NCI-H748 treated with DMSO at 0.1 percent for 48 hours (cell line): ENCODE results near the gene LEUTX.
A peak's percentile ranks its signal among the peaks of the same experiment; 100 is the strongest.

Source experiments
- DNase-seq: peaks from one replicate; lab custom pipeline; 2025; lab: John Stamatoyannopoulos, UW

The LEUTX gene

DNA sequence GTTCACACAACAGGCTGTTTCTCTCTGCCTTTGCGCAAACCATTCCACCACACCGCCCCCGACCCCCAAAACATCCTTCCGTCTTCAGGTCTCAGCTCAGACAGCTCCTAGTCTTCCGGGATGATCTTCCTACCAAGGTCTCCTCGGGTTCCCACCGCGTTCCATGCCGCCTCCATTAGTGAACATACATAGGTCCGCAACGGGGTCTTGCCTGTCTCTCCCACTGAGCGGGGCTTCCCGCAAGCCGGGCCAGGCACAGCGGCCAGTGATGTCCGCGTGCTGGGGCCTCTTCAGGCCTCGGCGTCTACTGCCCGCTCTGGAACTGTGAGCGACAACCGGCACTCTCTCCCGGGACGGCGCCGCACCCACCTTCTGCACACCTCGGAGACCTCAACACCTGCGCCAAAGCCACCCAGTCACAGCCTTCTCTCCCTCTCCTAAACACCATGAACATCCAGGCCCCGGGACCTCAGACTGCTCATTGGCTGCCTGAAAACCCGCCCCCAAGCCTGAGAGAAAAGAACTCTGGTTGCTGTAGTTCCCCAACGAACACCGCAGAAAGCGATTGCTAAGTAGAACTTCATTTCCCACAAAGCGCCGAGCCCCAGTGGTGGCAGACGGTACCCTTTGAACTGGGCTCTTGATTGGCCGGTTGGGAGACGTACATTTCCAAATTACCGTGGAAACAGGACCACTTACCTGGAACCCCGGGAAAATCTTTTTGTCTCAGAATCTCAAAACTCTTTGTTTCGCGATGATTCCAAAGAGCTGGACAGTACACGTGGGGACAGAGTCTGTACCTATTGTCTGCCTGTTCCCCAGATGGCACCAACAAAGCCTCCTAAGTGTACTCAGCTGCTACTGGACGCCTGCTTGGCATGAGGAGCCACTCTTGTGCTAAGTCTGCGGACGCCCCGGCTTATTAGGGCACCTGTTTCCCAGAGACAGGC lies 45.8 kb downstream of the LEUTX start:
- peak; percentile 99 for DNase-seq

- DNase-seq: no peak
These were observed 46.4 kb downstream of the LEUTX start for GRCh38 chr19:39825093-39825463.

- no peak for DNase-seq
These were observed 47.0 kb downstream of the LEUTX start for GRCh38 chr19:39825531-39826076.

DNA sequence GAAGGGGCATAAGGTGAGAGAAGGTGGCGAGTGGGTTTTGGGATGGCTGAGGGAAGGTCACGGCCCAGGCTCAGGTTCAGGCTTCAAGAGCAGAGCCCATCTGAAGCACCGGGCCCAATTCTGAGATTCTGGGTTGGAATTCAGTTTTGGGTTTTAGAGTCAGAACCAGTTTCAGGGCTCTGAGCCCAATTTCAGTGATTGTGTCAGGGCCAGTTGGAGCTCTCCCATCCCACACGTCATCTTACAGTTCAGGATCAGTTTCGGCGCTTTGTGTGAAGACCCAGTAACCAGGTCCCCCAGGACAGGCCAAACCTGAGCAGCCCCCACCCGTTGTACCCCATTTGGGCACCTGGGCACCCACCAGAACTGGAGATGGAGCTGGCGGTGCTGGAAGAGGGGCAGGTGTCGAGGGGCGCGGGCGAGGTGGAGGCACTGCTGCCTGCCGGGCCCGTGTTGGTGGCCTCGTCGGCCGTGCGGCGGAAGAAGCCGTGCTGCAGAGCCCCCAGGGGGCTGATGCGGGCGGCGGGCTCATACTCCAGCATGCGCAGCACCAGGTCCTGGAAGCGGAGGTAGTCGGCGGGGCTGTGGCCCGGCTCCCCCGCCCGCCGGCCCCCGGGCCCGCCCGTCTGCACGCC lies 47.8 kb downstream of the LEUTX start:
- DNase-seq: no peak

- DNase-seq: no peak
These were observed 48.6 kb downstream of the LEUTX start for GRCh38 chr19:39827216-39827615.

GRCh38 chr19:39828015-39828653 lies 49.5 kb downstream of the LEUTX start:
- DNase-seq: no peak

DNA sequence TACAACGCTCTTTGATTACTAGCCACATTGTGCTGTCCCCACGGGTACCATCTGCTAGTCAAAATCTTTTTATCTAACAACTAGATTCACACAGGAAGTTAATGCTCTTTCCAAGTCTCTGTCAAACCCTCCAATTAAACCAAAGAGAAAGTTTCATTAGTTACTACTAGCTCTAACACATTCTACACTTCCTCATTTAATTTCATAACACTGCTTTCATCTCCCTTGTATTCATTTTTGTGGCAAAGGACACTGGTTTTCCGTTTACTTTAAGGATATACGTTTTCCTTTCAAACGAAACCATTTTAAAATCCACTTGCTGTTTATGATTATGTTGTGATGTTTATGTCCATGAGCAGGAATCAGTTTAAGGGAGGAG lies 50.0 kb downstream of the LEUTX start:
- no peak for DNase-seq

- DNase-seq: no peak
These were observed 51.1 kb downstream of the LEUTX start for GRCh38 chr19:39829702-39830275.

DNA sequence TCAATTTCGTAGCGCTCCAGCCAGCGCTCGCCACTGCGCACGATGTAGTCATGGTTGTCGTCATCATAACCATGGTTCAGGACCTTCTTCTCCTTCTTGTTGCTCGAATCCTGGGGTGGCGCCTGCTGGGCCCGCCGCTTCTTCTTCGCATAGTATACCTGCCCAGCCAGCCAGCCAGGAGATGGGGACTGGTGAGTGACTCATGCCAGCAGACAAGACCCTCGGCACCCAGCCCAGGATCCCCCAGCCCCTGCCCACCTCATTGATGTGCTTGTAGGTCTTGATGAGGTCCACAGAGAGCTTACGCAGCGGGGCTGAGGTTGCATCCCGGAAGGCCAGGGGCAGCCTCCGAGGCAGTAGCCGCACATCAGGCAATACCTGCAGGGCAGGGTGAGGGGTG lies 51.8 kb downstream of the LEUTX start:
- no peak for DNase-seq

DNA sequence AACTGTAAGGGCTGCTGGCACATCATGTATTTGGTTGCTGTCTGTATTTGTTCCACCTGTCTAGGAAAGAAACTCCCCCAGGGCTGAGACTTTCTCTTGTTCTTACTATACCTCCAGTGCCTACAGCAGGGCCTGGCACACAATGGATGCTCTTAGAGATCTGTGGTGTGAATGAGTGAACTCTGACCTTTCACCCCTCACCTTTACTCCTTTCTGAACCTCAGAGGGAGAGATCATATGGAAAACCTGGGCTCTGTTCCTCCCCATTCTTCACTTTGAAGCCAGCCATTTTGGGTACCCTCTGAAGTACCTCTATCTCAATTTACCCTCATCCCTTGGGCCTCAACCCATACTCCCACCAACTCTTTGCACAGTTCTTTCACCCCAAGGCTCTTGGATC lies 52.2 kb downstream of the LEUTX start:
- no peak for DNase-seq

DNA sequence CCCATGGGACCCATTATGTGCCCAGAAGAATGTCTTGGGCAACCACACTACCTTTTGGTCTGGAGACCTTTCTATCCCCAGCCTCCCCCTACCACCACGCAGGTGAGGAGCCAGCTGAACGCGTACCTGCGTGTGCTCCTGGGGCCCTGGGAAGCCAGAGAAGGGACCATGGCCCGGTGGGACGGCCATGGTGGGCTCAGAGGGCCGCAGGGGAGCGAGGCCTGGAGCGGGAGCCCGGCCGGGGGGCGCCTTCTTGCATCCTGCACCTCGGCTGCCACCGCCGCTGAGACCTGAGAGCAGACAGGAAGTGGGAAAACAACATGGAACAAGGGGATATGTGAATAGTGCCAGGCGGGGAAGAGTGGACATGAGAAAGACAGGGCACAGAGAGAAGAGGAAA lies 53.0 kb downstream of the LEUTX start:
- no peak for DNase-seq

DNA sequence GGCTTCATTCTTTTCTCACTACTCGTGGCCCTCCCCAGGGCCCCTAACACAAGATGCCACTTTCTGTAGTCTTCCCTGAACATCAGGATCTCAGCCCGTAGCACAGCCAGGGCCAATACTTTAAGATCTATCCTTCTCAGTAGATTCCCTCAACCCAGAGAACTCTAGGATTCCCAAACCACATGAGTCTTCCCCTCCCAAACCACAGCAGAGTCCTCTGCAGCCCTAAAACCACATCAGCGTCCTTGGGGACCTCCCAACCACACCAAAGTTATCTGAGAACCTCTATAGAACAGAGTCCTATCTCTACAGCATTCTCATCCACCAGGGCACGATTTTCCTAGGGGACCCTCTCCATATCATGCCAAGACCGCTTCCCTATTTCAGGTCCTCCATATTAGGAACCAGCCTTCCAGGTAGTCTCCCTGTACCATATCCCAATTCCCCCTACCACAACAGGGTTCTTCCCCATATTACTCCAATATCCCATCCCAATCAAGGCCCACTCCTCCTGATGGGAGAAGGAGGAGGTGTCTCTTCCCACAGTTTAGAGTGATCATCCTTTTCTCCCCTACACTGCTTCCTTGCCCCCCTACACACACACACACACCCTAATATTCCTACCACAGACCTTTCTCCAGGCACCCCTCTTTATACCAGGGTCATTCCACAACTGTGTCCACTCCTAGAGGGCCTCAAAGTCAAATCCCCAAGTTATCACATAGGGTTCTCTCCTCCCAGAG lies 53.9 kb downstream of the LEUTX start:
- no peak for DNase-seq

DNA sequence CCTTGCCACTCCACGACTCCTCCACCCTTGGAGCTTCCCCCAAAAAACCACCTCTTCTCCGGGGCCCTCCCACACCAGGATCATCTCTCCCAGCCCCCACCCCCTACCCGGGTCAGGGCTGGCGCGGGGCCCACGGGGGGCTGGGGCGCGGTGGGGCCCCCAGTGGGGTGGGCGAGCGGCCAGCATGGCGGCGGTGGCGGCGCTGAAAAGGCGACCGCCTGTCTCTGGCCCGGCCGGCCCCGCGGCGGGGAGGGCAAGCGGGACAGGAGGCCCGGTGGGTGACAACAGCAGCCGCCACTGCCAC lies 54.5 kb downstream of the LEUTX start:
- DNase-seq: no peak

GRCh38 chr19:39833464-39834286 lies 55.0 kb downstream of the LEUTX start, which contains the start of gene DYRK1B:
Gene DYRK1B, minus strand, starts transcription at chr19:39834162. Its CDS starts 2,295 bp downstream, at chr19:39831867.
- peak; percentile 96 for DNase-seq

- DNase-seq: no peak
These were observed 55.7 kb downstream of the LEUTX start for GRCh38 chr19:39834287-39834841.
